ENCODE measurements around the gene STEAP1B. TPM values are rescaled to one million over a fixed set of nuclear protein-coding genes. Genes with fewer than 3 reads are reported as not detected.

Gene STEAP1B
- total RNA-seq, 1 experiment from 2014 or later = 1.6 TPM

- Histone ChIP-seq H3K36me3 (no peaks in the 10 kb centered on the region), H3K9me3 (replicated peaks) (no peaks in the 10 kb centered on the region), H3K27ac (no peak overlapping the region), H3K4me1 (replicated peaks) (no peaks in the 10 kb centered on the region), H3K27me3 (replicated peaks) (no peaks in the 10 kb centered on the region), H3K4me3 (no peak overlapping the region)
- DNase-seq (ENCODE audit: low read depth in 1 of 2, low spot score in 2 of 2) = no peak
These were observed 74.6 kb downstream of the STEAP1B start for GRCh38 chr7:22425361-22425760.

- H3K27me3 ChIP-seq (replicated peaks) = no peaks in the 10 kb centered on the region
- no peaks in the 10 kb centered on the region for H3K9me3 ChIP-seq (replicated peaks)
- H3K27ac ChIP-seq = no peak overlapping the region
- no peaks in the 10 kb centered on the region for H3K36me3 ChIP-seq
- H3K4me3 ChIP-seq = no peak overlapping the region
- no peaks in the 10 kb centered on the region for H3K4me1 ChIP-seq (replicated peaks)
- no peak for DNase-seq (ENCODE audit: low read depth in 1 of 2, low spot score in 2 of 2)
These were observed 77.0 kb downstream of the STEAP1B start for GRCh38 chr7:22422831-22423615.

- H3K4me3 ChIP-seq = no peak overlapping the region
- DNase-seq (ENCODE audit: low read depth in 1 of 2, low spot score in 2 of 2) = no peak
- H3K36me3 ChIP-seq = no peaks in the 10 kb centered on the region
- no peaks in the 10 kb centered on the region for H3K9me3 ChIP-seq (replicated peaks)
- H3K27ac ChIP-seq = no peak overlapping the region
- H3K27me3 ChIP-seq (replicated peaks) = 0 out of 2 replicates have a peak, but pooled peaks cover 2% of the 10 kb centered on the region
- H3K4me1 ChIP-seq (replicated peaks) = no peaks in the 10 kb centered on the region
These were observed 78.9 kb downstream of the STEAP1B start for GRCh38 chr7:22420973-22421635.

DNA sequence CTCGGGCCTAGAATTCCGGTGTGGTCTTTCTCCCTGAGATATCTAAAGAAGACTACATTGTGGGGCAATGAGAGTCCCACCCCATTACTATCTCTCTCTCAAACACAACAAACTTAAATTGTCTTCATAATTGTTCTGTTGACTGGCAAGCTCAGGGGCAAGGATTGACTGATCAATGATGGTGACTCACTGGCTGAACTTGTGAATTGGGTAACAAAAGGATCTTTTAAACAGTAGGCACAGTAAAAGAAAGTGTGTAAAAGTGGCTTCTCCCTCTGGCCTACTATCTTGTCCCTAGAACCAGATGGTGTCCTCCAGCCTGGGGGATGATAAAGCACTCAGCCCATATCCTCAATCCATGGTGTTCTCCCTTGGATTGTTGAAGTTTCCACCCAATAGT lies 80.0 kb downstream of the STEAP1B start:
- Histone ChIP-seq H3K4me1 (replicated peaks) (no peaks in the 10 kb centered on the region), H3K4me3 (no peak overlapping the region), H3K36me3 (no peaks in the 10 kb centered on the region), H3K27me3 (replicated peaks) (0 out of 2 replicates have a peak, but pooled peaks cover 3% of the 10 kb centered on the region), H3K27ac (no peak overlapping the region), H3K9me3 (replicated peaks) (no peaks in the 10 kb centered on the region)
- no peak for DNase-seq (ENCODE audit: low read depth in 1 of 2, low spot score in 2 of 2)

GRCh38 chr7:22419488-22419887 lies 80.5 kb downstream of the STEAP1B start:
- Histone ChIP-seq H3K4me3 (no peak overlapping the region), H3K27me3 (replicated peaks) (0 out of 2 replicates have a peak, but pooled peaks cover 3% of the 10 kb centered on the region), H3K9me3 (replicated peaks) (no peaks in the 10 kb centered on the region), H3K36me3 (no peaks in the 10 kb centered on the region), H3K4me1 (replicated peaks) (no peaks in the 10 kb centered on the region), H3K27ac (no peak overlapping the region)
- no peak for DNase-seq (ENCODE audit: low read depth in 1 of 2, low spot score in 2 of 2)

- H3K9me3 ChIP-seq (replicated peaks) = no peaks in the 10 kb centered on the region
- no peak for DNase-seq (ENCODE audit: low read depth in 1 of 2, low spot score in 2 of 2)
These were observed 81.5 kb downstream of the STEAP1B start for GRCh38 chr7:22418251-22419046.

DNA sequence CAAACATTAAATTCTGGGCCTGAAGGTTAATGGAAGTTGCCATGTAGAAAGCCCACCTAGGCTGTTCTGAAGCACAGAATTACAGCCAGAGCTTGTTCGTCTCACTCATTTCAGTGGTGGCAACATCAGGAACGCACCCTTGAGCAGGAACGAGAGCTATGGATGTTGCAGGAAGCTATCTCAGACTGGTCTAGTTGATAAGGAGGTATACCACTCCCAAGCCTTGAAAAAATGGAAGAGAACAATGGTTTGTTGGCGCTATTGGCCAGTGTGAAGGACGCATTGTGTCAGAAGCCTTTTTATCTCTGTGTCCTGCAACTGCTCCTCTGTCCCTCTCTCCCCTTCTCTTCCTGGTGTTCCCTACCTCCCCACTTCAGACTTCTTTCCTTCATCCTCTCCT lies 82.1 kb downstream of the STEAP1B start:
- Histone ChIP-seq H3K36me3 (no peaks in the 10 kb centered on the region), H3K9me3 (replicated peaks) (no peaks in the 10 kb centered on the region), H3K27me3 (replicated peaks) (0 out of 2 replicates have a peak, but pooled peaks cover 3% of the 10 kb centered on the region), H3K27ac (no peak overlapping the region), H3K4me3 (no peak overlapping the region), H3K4me1 (replicated peaks) (no peaks in the 10 kb centered on the region)
- no peak for DNase-seq (ENCODE audit: low read depth in 1 of 2, low spot score in 2 of 2)

More at GRCh38 chr7:22418251-22419046, 81.5 kb downstream of the STEAP1B start:
- no peaks in the 10 kb centered on the region for H3K36me3 ChIP-seq
- H3K4me3 ChIP-seq = no peak overlapping the region
- no peak overlapping the region for H3K27ac ChIP-seq
- 0 out of 2 replicates have a peak, but pooled peaks cover 3% of the 10 kb centered on the region for H3K27me3 ChIP-seq (replicated peaks)
- H3K4me1 ChIP-seq (replicated peaks) = no peaks in the 10 kb centered on the region

- H3K36me3 ChIP-seq = no peaks in the 10 kb centered on the region
- no peaks in the 10 kb centered on the region for H3K9me3 ChIP-seq (replicated peaks)
- DNase-seq (ENCODE audit: low read depth in 1 of 2, low spot score in 2 of 2) = no peak
- H3K4me3 ChIP-seq = no peak overlapping the region
- no peaks in the 10 kb centered on the region for H3K4me1 ChIP-seq (replicated peaks)
- no peak overlapping the region for H3K27ac ChIP-seq
- 0 out of 2 replicates have a peak, but pooled peaks cover 3% of the 10 kb centered on the region for H3K27me3 ChIP-seq (replicated peaks)
These were observed 82.6 kb downstream of the STEAP1B start for GRCh38 chr7:22417349-22417748.

DNA sequence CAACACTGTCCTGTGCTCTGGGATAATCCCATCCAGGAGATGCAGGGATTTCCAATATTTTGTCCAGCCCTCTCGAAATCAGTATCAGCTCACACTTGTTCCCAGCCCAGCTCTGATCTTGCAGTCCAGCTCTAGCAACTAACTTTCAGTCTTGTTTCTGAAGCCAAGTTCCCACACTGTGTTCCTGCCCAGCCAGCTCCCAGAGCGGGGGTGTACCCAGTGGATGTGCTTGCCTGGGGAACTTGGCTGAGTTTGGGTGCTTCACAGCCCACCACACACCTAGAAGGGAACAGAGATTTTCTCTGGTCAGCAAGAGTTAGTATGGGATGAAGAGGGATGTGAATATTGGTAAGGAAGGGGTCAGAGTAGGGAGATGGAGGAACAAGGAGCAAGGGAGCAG lies 85.6 kb downstream of the STEAP1B start:
- Histone ChIP-seq H3K36me3 (no peaks in the 10 kb centered on the region), H3K4me3 (no peak overlapping the region), H3K9me3 (replicated peaks) (no peaks in the 10 kb centered on the region), H3K27ac (no peak overlapping the region), H3K4me1 (replicated peaks) (no peaks in the 10 kb centered on the region), H3K27me3 (replicated peaks) (0 out of 2 replicates have a peak, but pooled peaks cover 3% of the 10 kb centered on the region)
- DNase-seq (ENCODE audit: low read depth in 1 of 2, low spot score in 2 of 2) = no peak

DNA sequence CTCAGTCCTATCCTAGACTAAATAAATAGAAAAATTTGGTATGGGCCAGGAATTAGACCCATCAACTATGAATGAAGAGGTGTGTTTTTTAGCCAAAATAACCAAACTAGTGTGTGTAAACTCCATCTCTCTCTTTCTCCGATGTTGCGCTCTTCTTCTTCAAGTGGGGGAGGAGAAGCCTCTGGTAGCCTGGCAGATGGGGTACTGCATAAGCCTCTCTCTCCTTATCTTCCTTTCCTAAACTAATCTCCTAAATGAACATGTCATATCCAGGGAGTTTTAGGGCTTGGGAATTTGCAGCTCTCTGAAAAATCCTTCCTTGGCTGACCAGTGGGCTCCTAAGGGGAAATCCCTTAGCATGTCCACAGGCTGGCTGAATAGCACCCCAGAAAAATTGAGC lies 86.8 kb downstream of the STEAP1B start:
- H3K4me3 ChIP-seq = no peak overlapping the region
- 0 out of 2 replicates have a peak, but pooled peaks cover 3% of the 10 kb centered on the region for H3K27me3 ChIP-seq (replicated peaks)
- H3K27ac ChIP-seq = no peak overlapping the region
- no peak for DNase-seq (ENCODE audit: low read depth in 1 of 2, low spot score in 2 of 2)
- no peaks in the 10 kb centered on the region for H3K4me1 ChIP-seq (replicated peaks)
- no peaks in the 10 kb centered on the region for H3K36me3 ChIP-seq
- H3K9me3 ChIP-seq (replicated peaks) = no peaks in the 10 kb centered on the region

DNA sequence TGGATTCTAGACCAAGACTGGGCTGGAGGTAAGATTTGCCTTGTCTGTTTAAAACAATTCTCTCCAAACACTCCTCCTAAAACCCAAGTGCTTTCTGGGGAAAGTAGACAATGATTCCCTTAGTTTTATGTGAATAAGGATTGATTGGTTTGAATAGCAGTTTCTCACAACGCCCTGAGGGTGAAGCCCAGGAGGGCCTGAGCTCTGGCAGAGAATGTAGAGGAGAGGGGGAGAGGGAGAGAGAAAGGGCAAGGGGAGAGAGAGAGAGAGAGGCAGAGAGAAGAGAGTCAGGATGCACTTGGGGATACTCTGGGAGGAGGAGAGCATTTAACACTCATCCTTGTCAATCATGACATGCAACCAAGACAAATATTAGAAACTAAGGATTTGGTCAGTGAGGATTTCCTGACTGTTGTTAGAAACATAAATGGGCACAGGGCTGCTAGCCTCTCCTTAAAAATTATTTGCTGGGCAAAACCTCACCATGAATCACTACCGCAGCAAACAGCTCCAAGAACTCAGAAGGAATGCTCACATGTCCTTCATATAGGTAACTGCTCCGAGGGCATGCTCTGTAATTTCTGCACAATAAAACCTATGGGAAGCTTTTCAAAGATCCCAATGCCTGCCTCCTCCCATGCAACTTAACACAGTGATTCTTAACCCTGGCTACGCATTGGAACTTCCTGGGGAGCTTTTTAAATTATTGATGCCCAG lies 87.9 kb downstream of the STEAP1B start:
- Histone ChIP-seq H3K9me3 (replicated peaks) (no peaks in the 10 kb centered on the region), H3K4me3 (no peak overlapping the region), H3K27me3 (replicated peaks) (0 out of 2 replicates have a peak, but pooled peaks cover 3% of the 10 kb centered on the region), H3K27ac (no peak overlapping the region), H3K4me1 (replicated peaks) (no peaks in the 10 kb centered on the region), H3K36me3 (no peaks in the 10 kb centered on the region)
- no peak for DNase-seq (ENCODE audit: low read depth in 1 of 2, low spot score in 2 of 2)

DNA sequence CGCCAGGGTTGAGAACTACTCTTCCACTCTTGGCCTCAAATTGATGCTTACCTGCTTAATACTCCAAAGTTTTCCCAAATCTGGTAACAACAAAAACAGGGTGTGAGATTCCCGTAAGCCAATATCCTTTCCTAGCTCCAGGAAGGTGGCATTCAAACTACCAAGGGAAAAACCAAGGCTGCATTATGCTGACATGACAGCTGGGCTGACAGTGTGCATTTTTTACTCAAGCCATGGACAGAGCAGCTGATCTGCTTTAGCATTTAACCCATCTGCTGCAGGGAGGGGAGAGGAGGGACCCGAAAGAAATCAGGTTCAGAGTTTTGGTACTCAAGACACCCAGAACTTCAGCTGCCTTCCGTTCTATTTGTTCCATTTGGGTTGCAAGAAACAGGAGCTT lies 93.3 kb downstream of the STEAP1B start:
- Histone ChIP-seq H3K36me3 (no peaks in the 10 kb centered on the region), H3K4me1 (replicated peaks) (no peaks in the 10 kb centered on the region), H3K9me3 (replicated peaks) (no peaks in the 10 kb centered on the region), H3K27ac (no peak overlapping the region), H3K4me3 (no peak overlapping the region), H3K27me3 (replicated peaks) (0 out of 2 replicates have a peak, but pooled peaks cover 5% of the 10 kb centered on the region)
- no peak for DNase-seq (ENCODE audit: low read depth in 1 of 2, low spot score in 2 of 2)

DNA sequence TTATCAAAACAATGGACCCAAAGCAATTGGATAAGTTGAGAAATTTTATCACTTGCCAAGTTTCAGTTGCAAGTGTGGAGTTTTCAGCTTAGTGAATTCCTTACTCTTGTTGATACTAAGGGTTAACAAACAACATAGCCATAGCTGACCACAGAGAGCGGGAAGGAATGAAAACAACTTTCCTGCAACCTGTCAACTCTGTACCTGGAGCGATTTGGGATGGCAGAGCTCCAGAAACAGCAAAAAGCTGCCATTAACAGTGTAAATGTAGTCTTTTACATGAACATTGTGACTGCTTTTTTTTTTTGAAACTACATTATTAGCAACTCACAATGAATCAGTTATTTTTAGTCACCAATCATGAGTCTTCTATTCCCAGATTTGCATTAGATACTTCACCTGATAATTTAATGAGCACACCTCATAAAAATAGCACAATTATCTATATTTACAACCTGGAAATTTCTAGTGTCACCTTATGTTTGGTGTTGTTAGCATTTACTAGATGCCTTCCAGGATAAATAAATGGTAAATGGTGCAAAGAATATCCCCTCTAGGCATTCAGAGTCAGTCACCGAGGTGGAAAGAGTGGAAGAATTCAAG lies 95.5 kb downstream of the STEAP1B start:
- no peak for DNase-seq (ENCODE audit: low read depth in 1 of 2, low spot score in 2 of 2)
- Histone ChIP-seq H3K9me3 (replicated peaks) (no peaks in the 10 kb centered on the region), H3K4me1 (replicated peaks) (no peaks in the 10 kb centered on the region), H3K27me3 (replicated peaks) (0 out of 2 replicates have a peak, but pooled peaks cover 5% of the 10 kb centered on the region), H3K4me3 (no peak overlapping the region), H3K27ac (no peak overlapping the region), H3K36me3 (no peaks in the 10 kb centered on the region)
